A549 (cell line): ENCODE measurements around the gene SGO2.

Source experiments
- EHMT2 ChIP-seq: fragments of 200-600 bp; sonication (generic); IDR thresholded peaks from 2 replicates; pipeline ENCODE4 v1.6.1; 2016; ENCODE audit warnings: antibody characterized with exemption, low read depth, mild to moderate bottlenecking, moderate library complexity
- KDM1A ChIP-seq: fragments of 200-600 bp; sonication (generic); IDR thresholded peaks from 2 replicates; pipeline ENCODE4 v1.6.1; 2016; ENCODE audit warnings: low read depth, mild to moderate bottlenecking
- KDM5A ChIP-seq: fragments of 200-600 bp; sonication (generic); IDR thresholded peaks from 2 replicates; pipeline ENCODE4 v1.6.1; 2016; ENCODE audit warnings: antibody characterized with exemption, mild to moderate bottlenecking
- MYC ChIP-seq: IDR thresholded peaks from 2 replicates; pipeline ENCODE4 v1.6.1; 2012; ENCODE audit warnings: mild to moderate bottlenecking, inconsistent platforms, low read length, improper control_type of control experiment, borderline replicate concordance
- PBX3 ChIP-seq: IDR thresholded peaks from 2 replicates; pipeline ENCODE4 v1.6.1; 2012
- RAD21 ChIP-seq, 2 experiments: fragments of >200 bp in 1 of 2; sonication (Bioruptor Twin) in 1 of 2; formaldehyde crosslinking in 1 of 2; IDR thresholded peaks in 1 of 2; conservative IDR thresholded peaks in 1 of 2; 2 replicates in 1 of 2; 3 replicates in 1 of 2; pipeline ENCODE4 v1.6.1; 2012 to 2018; ENCODE audit warnings: inconsistent platforms in 1 of 2
- RFX5 ChIP-seq: fragments of 450-650 bp; IDR thresholded peaks from 2 replicates; pipeline ENCODE4 v1.7.1; 2014; ENCODE audit warnings: antibody characterized with exemption, mild to moderate bottlenecking, moderate library complexity
- RNF2 ChIP-seq: fragments of 200-600 bp; sonication (generic); IDR thresholded peaks from 2 replicates; pipeline ENCODE4 v1.6.1; 2016; ENCODE audit warnings: low read depth, mild to moderate bottlenecking, antibody characterized with exemption, moderate library complexity, borderline replicate concordance
- SMC3 ChIP-seq: fragments of >200 bp; sonication (Bioruptor Twin); formaldehyde crosslinking; IDR thresholded peaks from 3 replicates; pipeline ENCODE4 v1.6.1; 2018; ENCODE audit warnings: inconsistent platforms
- TF ChIP-seq, protein P1 (sequence below): fragments of >200 bp; sonication (Bioruptor Twin); formaldehyde crosslinking; IDR thresholded peaks from 3 replicates; pipeline ENCODE4 v1.5.1; 2016

GRCh38 chr2:200595913-200596312 is 69.9 kb downstream of the SGO2 start:
- no peak for TF ChIP-seq RNF2
- TF ChIP-seq RAD21 (conservative IDR thresholded peaks at IDR 0.05 in 1 of 2, IDR thresholded peaks at IDR 0.05 in 1 of 2) = no peak
- TF ChIP-seq PBX3 = no peak
- TF ChIP-seq KDM1A = no peak
- TF ChIP-seq, protein P1, sequence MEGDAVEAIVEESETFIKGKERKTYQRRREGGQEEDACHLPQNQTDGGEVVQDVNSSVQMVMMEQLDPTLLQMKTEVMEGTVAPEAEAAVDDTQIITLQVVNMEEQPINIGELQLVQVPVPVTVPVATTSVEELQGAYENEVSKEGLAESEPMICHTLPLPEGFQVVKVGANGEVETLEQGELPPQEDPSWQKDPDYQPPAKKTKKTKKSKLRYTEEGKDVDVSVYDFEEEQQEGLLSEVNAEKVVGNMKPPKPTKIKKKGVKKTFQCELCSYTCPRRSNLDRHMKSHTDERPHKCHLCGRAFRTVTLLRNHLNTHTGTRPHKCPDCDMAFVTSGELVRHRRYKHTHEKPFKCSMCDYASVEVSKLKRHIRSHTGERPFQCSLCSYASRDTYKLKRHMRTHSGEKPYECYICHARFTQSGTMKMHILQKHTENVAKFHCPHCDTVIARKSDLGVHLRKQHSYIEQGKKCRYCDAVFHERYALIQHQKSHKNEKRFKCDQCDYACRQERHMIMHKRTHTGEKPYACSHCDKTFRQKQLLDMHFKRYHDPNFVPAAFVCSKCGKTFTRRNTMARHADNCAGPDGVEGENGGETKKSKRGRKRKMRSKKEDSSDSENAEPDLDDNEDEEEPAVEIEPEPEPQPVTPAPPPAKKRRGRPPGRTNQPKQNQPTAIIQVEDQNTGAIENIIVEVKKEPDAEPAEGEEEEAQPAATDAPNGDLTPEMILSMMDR = no peak
- no peak for TF ChIP-seq SMC3
- TF ChIP-seq MYC = no peak
- TF ChIP-seq RFX5 = no peak
- no peak for TF ChIP-seq KDM5A
- TF ChIP-seq EHMT2 = no peak
